ENCODE data around the gene TUT1.

GRCh38 chr11:62548545-62549335 lies 42.6 kb downstream of the TUT1 start:
- TF ChIP-seq CTCF (IDR thresholded peaks at IDR 0.05) (no peak), POLR2A (IDR thresholded peaks at IDR 0.05) (no peak)

All from testis (tissue), 2 donors.